GM19397 (cell line): ENCODE data around the gene C9orf50.
A peak's percentile ranks its signal among the peaks of the same experiment; 100 is the strongest.
"Not testable (repeated sequence)": the region's sequence is repeated elsewhere in the genome, so short reads cannot be mapped to it uniquely, and the experiment has no call there.

Experiments used
- ATAC-seq: cut with Tn5 transposase; IDR thresholded peaks from one replicate; pipeline ENCODE4 v1.9.1; 2021; ENCODE audit warnings: mild to moderate bottlenecking, moderate library complexity; ENCODE audit not compliant: unreplicated experiment

The C9orf50 gene

DNA sequence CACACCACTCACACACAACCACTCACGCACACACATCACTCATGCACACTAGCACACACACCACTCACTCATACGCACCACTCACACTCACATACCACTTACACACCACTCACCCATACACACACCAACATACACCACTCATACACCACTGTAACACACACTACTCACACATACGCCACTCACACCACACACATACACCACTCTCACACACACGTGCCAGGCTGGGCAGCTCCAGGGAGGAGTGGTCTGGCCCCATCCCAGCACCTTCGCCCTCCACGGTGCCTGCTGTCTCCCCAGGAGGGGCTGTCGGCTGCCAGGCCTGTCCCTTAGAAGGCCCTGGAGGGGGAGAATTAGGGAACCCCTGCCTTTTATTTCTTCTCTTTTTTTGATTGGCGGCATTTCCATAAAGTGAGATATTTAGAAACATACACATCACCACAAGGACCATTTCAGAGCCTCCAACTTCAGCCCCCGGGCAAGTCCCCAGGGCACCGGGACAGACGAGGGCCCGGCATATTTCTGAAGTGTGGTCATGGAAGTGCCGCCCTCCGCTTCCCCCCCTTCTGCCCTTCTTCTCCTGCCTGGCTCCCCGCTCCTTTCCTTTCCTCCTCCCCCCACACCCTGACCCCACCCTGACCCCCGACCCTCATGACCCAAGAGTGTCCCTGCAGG is 27.3 kb upstream of the C9orf50 start:
- no peak for ATAC-seq

- no peak for ATAC-seq
Measured at GRCh38 chr9:129647635-129648034, 26.7 kb upstream of the C9orf50 start.

DNA sequence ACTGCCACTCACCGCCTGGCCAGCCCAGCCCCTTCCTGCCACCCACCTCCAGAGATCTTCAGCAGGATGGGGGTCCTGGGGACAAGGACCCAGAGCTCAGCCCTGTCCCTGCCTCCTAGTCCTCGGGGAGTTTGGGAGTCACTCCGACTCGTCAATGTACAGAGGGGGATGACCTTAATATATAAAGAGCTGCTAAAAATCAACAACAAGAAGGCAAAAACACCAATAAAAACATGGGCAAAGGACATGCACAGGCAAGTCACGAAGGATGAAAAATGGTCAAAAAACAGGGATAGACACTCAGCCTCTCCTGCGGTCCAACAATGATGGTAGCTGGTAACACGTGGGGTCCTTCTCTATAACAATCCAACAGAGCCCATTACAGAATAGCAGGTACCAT is 25.8 kb upstream of the C9orf50 start:
- ATAC-seq = no peak

DNA sequence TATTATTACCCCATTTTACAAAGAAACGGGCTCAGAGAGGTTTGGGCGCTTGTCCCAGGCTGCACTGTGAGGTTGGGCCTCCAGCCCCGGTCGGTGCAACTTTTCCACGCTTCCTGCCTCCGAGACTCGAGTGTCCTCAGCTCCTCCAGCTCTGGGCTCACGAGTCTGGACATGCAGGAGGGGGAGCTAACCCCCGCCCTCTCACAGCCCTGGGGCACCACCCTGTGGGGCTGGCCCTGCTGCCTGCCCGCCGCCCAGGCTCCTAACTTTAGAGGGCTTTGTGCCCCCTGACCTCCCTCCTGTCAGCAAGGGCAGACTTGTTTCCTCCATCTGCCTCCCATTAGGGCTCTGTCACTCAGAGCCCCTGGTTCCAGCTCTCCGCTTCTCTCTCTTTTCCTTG is 25.4 kb upstream of the C9orf50 start:
- no peak for ATAC-seq

DNA sequence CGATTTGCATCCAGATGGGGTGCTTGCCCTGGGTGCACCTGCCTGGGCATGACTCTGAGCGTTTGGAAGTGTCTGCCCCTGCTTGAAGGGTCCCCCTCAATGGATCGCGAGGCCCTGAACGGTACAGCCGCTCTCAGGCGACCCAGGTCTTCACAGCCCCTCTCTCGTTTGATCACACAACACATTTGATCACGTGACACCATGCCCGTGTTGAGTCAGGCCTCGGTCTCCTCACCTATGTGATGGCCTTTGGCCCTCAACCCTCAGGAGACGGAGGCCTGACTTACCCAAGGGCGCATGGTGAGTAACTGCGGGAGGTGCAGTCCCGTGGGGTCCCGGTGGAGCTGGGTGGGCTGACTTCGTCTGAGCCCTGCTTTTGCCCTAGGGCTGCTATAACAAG is 24.0 kb upstream of the C9orf50 start:
- no peak for ATAC-seq

- ATAC-seq = no peak
Measured at GRCh38 chr9:129644365-129644764, 23.5 kb upstream of the C9orf50 start.

- no peak for ATAC-seq
Measured at GRCh38 chr9:129643706-129644105, 22.8 kb upstream of the C9orf50 start.

DNA sequence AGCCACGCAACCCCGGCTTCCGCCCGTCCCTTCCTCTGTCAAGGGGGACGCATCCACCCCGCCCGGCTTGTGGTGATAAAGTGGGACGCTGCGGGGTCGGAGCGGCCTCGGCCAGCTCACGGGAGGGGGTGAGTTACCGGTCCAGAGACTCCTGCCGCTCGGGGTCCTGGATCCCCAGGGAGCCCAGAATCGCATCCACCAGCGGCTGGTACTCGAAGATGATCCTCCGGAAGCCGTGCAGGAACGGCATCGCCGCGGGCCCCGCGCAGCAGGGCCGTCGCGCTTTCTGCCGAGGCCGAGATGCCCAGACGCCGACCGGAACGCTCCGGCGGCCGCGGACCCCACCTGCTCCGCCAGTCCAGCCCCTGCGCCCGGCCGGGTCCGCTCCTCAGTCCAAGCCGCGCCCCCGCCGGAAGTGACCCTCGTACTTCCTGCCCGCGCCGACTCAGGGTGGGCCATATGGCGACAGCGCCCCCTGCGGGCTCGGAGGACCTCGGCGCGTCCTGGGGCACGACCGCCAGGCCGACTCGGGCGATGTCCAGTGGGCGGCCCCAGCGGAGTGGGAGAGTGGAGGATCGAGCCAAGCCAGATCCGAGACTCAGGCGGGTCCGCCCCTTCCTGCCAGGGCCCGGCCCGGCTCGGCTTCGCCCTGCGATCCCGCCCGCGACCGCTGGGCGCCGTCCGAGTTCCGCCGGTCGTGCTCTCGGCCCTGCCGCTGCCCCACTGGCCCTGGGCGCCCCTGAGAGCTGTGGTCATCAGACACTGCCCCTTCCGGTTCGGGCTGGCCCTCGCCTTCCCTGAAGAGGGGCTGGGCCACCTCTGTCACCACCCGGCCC is 21.1 kb upstream of the C9orf50 start, which contains the start of gene ASB6:
Gene ASB6 (minus strand): TSS at position 402 of the 836 bp plus-strand sequence. CDS start 152 bp downstream, at position 250.
- peak; percentile 89 for ATAC-seq

DNA sequence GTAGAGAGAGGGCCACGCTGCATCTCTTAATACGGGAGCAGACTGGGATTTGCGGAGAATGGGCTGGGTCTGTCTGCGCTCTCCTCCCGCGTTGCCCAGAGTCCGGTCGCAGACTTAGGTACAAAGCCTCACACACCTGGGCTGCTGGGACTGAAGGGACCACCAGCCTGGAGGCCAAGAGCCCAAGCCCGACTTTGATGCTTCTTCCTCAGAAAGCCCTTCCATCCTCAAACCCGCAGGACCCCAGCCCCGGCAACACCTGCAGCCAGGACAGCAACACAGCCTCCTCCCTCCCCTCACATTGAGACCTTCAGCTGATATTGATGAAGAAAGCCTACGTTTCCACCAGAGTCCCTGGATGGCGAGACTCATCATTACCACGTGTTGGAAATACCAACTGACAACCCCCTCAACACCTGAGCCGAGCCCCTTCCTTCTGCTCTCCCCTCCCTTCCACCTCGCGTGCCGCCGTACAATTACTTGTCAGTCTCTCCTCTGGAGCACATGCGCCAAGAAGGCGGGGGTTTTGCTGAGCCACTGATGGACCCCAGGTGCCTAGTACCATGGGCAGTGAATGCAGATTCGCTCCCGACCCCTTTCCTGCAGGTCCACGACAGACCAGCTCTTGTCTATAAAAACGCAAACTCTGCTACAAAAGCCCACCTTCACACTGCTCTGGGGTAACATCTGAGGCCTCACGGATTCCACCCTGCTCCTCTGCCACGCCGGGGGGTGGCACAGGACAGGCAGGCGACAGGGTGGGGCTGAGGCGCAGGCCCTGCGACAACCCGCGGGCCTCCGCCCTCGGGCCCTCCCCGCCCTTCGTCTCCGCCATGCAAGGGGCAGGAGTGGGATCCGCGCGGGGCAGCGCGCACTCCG is 20.2 kb upstream of the C9orf50 start:
- peak; percentile 11 for ATAC-seq

- ATAC-seq = no peak
Measured at GRCh38 chr9:129640086-129640870, 19.4 kb upstream of the C9orf50 start.

GRCh38 chr9:129639756-129640085 is 18.8 kb upstream of the C9orf50 start:
- no peak for ATAC-seq

GRCh38 chr9:129639034-129639630 is 18.2 kb upstream of the C9orf50 start:
- ATAC-seq = no peak

GRCh38 chr9:129637673-129638439 is 17.0 kb upstream of the C9orf50 start:
- no peak for ATAC-seq

GRCh38 chr9:129637102-129637501 is 16.2 kb upstream of the C9orf50 start:
- ATAC-seq = no peak

DNA sequence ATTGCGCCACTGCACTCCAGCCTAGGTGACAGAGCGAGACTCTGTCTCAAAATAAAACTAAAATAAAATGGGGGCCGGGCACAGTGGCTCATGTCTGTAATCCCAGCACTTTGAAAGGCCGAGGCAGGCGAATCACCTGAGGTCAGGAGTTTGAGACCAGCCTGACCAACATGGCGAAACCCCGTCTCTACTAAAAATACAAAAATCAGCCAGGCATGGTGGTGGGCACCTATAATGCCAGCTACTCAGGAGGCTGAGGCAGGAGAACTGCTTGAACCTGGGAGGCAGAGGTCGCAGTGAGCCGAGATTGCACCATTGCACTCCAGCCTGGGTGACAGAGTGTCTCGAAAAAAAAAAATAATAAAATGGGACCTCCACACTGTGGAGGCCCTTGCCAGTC is 15.4 kb upstream of the C9orf50 start:
- ATAC-seq = not testable (repeated sequence)

- no peak for ATAC-seq
Measured at GRCh38 chr9:129635099-129636065, 14.5 kb upstream of the C9orf50 start.

GRCh38 chr9:129633848-129634247 is 12.9 kb upstream of the C9orf50 start:
- no peak for ATAC-seq

DNA sequence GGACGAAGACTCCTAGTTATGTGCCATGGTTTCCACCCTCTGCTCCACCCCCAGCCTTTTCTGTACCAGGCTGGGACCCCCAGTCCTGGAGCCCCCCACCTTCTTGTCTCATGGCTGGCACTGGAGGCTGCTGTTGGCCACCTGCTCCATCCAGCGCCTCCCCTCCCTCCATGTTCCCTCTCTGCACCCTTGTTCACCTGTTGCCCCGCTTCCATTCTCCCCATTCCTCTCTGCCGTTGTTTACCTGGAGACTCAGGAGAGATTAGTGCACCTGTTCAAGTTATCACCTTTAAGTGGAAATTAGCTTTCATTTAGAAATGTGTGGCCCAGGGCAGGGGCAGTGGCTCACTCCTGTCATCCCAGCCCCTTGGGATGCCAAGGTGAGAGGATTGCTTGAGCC is 12.3 kb upstream of the C9orf50 start:
- no peak for ATAC-seq
